ENCODE results near the gene METTL1.

- TF ChIP-seq CTCF (IDR thresholded peaks at IDR 0.05): no peak
- no peak for TF ChIP-seq POLR2A (IDR thresholded peaks at IDR 0.05)
Observed at GRCh38 chr12:57727758-57728395, 44.0 kb downstream of the METTL1 start.
